CD4-positive, alpha-beta memory T cell (primary cell): ENCODE results near the gene TJP3. TPM values are rescaled to one million over a fixed set of nuclear protein-coding genes. Genes with fewer than 3 reads are reported as not detected.
A peak's percentile ranks its signal among the peaks of the same experiment; 100 is the strongest.

Source experiments
- CTCF ChIA-PET: fragments of 350-600 bp; sonication (Branson Sonifier 250); formaldehyde crosslinking; loops from one replicate; lab custom pipeline; 2021; ENCODE audit warnings: inconsistent platforms; ENCODE audit not compliant: partially characterized antibody; lab: Charles Lee
- POLR2A ChIA-PET: fragments of 350-600 bp; sonication (Branson Sonifier 250); formaldehyde crosslinking; loops from one replicate; lab custom pipeline; 2021; ENCODE audit not compliant: partially characterized antibody; lab: Charles Lee
- DNase-seq, 5 donors: peaks; one replicate each; pipeline versions ENCODE4 v3.0.0 to v3.0.0-alpha.2; 2020 to 2022; ENCODE audit warnings: mixed read lengths in 1 of 5
- H3K27ac ChIP-seq: one replicate; pipeline ENCODE4 v1.7.0; 2013; ENCODE audit warnings: low read depth, low read length
- H3K27me3 ChIP-seq: 2 replicates; pipeline ENCODE4 v1.7.0; 2013; ENCODE audit warnings: mild to moderate bottlenecking, low read length, moderate library complexity; ENCODE audit not compliant: insufficient read depth
- H3K36me3 ChIP-seq: 2 replicates; pipeline ENCODE4 v1.7.0; 2013; ENCODE audit warnings: mild to moderate bottlenecking, low read length, moderate library complexity; ENCODE audit not compliant: insufficient read depth
- H3K4me1 ChIP-seq: 2 replicates; pipeline ENCODE4 v1.7.0; 2013; ENCODE audit warnings: mild to moderate bottlenecking, low read length, moderate library complexity; ENCODE audit not compliant: insufficient read depth
- H3K4me3 ChIP-seq, 2 donors: one replicate each; pipeline ENCODE4 v1.7.0; 2013; ENCODE audit warnings: low read length in 2 of 2, mild to moderate bottlenecking in 1 of 2
- H3K9me3 ChIP-seq, 2 donors: one replicate each; pipeline ENCODE4 v1.7.0; 2013; ENCODE audit warnings: low read length in 2 of 2, control low read depth in 1 of 2; ENCODE audit not compliant: control insufficient read depth in 1 of 2
- H3K27ac Mint-ChIP-seq, 7 donors: one replicate each; pipeline ENCODE4 v1.8.0; 2020 to 2021; ENCODE audit warnings: mixed read lengths in 7 of 7, mild to moderate bottlenecking in 6 of 7, inconsistent platforms in 3 of 7, moderate library complexity in 3 of 7
- H3K27me3 Mint-ChIP-seq, 2 donors: one replicate each; pipeline ENCODE4 v1.8.0; 2020 to 2021; ENCODE audit warnings: mixed read lengths in 2 of 2
- H3K36me3 Mint-ChIP-seq, 2 donors: one replicate each; pipeline ENCODE4 v1.8.0; 2020 to 2021; ENCODE audit warnings: mixed read lengths in 2 of 2, inconsistent platforms in 1 of 2, mild to moderate bottlenecking in 1 of 2
- H3K4me1 Mint-ChIP-seq, 4 donors: one replicate each; pipeline ENCODE4 v1.8.0; 2020 to 2021; ENCODE audit warnings: mixed read lengths in 4 of 4, mild to moderate bottlenecking in 1 of 4
- H3K4me3 Mint-ChIP-seq, 8 donors: one replicate each; pipeline ENCODE4 v1.8.0; 2020 to 2021; ENCODE audit warnings: mixed read lengths in 8 of 8, mild to moderate bottlenecking in 7 of 8, moderate library complexity in 6 of 8, inconsistent platforms in 3 of 8
- H3K9me3 Mint-ChIP-seq, 8 donors: one replicate each; pipeline ENCODE4 v1.8.0; 2020 to 2021; ENCODE audit warnings: mixed read lengths in 8 of 8, mild to moderate bottlenecking in 5 of 8, inconsistent platforms in 3 of 8, moderate library complexity in 1 of 8
- intact Hi-C: fragments of 100-400 bp; cut with micrococcal nuclease; formaldehyde crosslinking; loops from one replicate; pipeline ENCODE4 v1.15.1; 2023
- polyA plus RNA-seq, 2 donors: library from polyadenylated mRNA; unstranded; fragments of 300-500 nt; fragmentation: Illumina TruSeq; gene quantifications; one replicate each; pipeline ENCODE4 v1.2.3, GENCODE V29; 2021
- total RNA-seq, 2 experiments: library from RNA; stranded (reverse); gene quantifications; one replicate each; pipeline ENCODE4 v1.2.3, GENCODE V29; 2021

The TJP3 gene
- total and polyA plus RNA-seq, 4 experiments from 2014 or later = 17.6 to 23.4 (median 20.6) TPM

- Histone ChIP-seq H3K27me3 (peaks cover 6% of the 10 kb centered on the region), H3K36me3 (no peaks in the 10 kb centered on the region), H3K27ac (no peak overlapping the region), H3K4me3 (no peak overlapping the region), H3K9me3 (no peaks in the 10 kb centered on the region), H3K4me1 (peaks cover 22% of the 10 kb centered on the region)
- POLR2A ChIA-PET = interaction anchor here (1.4 kb wide), 1 partner anchor 16 kb away, joined by 3 read pairs; no protein-coding TSS in a partner anchor
- Mint-ChIP-seq H3K9me3 (no peaks in the 10 kb centered on the region), H3K36me3 (peaks cover 0 to 2% of the 10 kb centered on the region in 2 donors), H3K4me3 (no peak overlapping the region), H3K27ac (peak overlapping the region in 2 of 7 donors; percentile 15 to 25), H3K27me3 (no peaks in the 10 kb centered on the region), H3K4me1 (peaks cover 3 to 24% (median 11%) of the 10 kb centered on the region in 4 donors)
- CTCF ChIA-PET = interaction anchor here (1.5 kb wide), 1 partner anchor 30 kb away, joined by 3 read pairs; no protein-coding TSS in a partner anchor
- no peak for DNase-seq
- intact Hi-C loops = no loop called here
Measured at GRCh38 chr19:3725121-3725520, 16.9 kb downstream of the TJP3 start.

GRCh38 chr19:3725640-3726310 lies 17.6 kb downstream of the TJP3 start:
- no peak overlapping the region for H3K27ac ChIP-seq
- H3K4me1 ChIP-seq = peaks cover 16% of the 10 kb centered on the region
- no peaks in the 10 kb centered on the region for H3K9me3 ChIP-seq
- peaks cover 0 to 2% of the 10 kb centered on the region in 2 donors for H3K36me3 Mint-ChIP-seq
- intact Hi-C loops = no loop called here
- no peaks in the 10 kb centered on the region for H3K36me3 ChIP-seq
- H3K27ac Mint-ChIP-seq = no peak overlapping the region
- POLR2A ChIA-PET = interaction anchor here (1.4 kb wide), 1 partner anchor 15 kb away, joined by 3 read pairs; no protein-coding TSS in a partner anchor
- H3K4me3 ChIP-seq = no peak overlapping the region
- H3K4me1 Mint-ChIP-seq = peaks cover 3 to 19% (median 11%) of the 10 kb centered on the region in 4 donors
- no peaks in the 10 kb centered on the region for H3K27me3 Mint-ChIP-seq
- DNase-seq = no peak
- peak overlapping the region in 1 of 8 donors; percentile 26 for H3K4me3 Mint-ChIP-seq
- peaks cover 6% of the 10 kb centered on the region for H3K27me3 ChIP-seq
- CTCF ChIA-PET = interaction anchor here (0.7 kb wide), 1 partner anchor 8 kb away, joined by 4 read pairs; no protein-coding TSS in a partner anchor
- no peaks in the 10 kb centered on the region for H3K9me3 Mint-ChIP-seq

- ChIA-PET POLR2A (no interaction called here), CTCF (no interaction called here)
- Histone ChIP-seq H3K4me3 (no peak overlapping the region), H3K9me3 (no peaks in the 10 kb centered on the region), H3K27ac (no peak overlapping the region), H3K4me1 (no peaks in the 10 kb centered on the region), H3K36me3 (no peaks in the 10 kb centered on the region), H3K27me3 (no peaks in the 10 kb centered on the region)
- Mint-ChIP-seq H3K4me1 (no peaks in the 10 kb centered on the region), H3K4me3 (no peak overlapping the region), H3K27me3 (no peaks in the 10 kb centered on the region), H3K9me3 (no peaks in the 10 kb centered on the region), H3K36me3 (peaks cover 3 to 7% of the 10 kb centered on the region in 2 donors), H3K27ac (peak overlapping the region in 1 of 7 donors; percentile 70)
- no peak for DNase-seq
- intact Hi-C loops = no loop called here
Measured at GRCh38 chr19:3730457-3730958, 22.3 kb downstream of the TJP3 start.

GRCh38 chr19:3732108-3732507 lies 23.9 kb downstream of the TJP3 start:
- Mint-ChIP-seq H3K27ac (no peak overlapping the region), H3K4me3 (no peak overlapping the region), H3K27me3 (no peaks in the 10 kb centered on the region), H3K4me1 (no peaks in the 10 kb centered on the region), H3K9me3 (no peaks in the 10 kb centered on the region), H3K36me3 (peaks cover 4 to 12% of the 10 kb centered on the region in 2 donors)
- DNase-seq = no peak
- intact Hi-C loops = no loop called here
- CTCF ChIA-PET = no interaction called here
- Histone ChIP-seq H3K36me3 (no peaks in the 10 kb centered on the region), H3K27me3 (no peaks in the 10 kb centered on the region), H3K27ac (no peak overlapping the region), H3K4me3 (no peak overlapping the region), H3K9me3 (no peaks in the 10 kb centered on the region), H3K4me1 (no peaks in the 10 kb centered on the region)
- POLR2A ChIA-PET = no interaction called here

GRCh38 chr19:3733549-3734309 lies 25.5 kb downstream of the TJP3 start:
- Histone ChIP-seq H3K27me3 (no peaks in the 10 kb centered on the region), H3K36me3 (no peaks in the 10 kb centered on the region), H3K4me3 (no peak overlapping the region), H3K27ac (no peak overlapping the region), H3K9me3 (no peaks in the 10 kb centered on the region), H3K4me1 (peaks cover 4% of the 10 kb centered on the region)
- ChIA-PET POLR2A (no interaction called here), CTCF (interaction anchor here (0.5 kb wide), 1 partner anchor 8 kb away, joined by 4 read pairs; no protein-coding TSS in a partner anchor)
- H3K9me3 Mint-ChIP-seq = no peaks in the 10 kb centered on the region
- H3K36me3 Mint-ChIP-seq = peaks cover 12 to 14% of the 10 kb centered on the region in 2 donors
- H3K4me3 Mint-ChIP-seq = no peak overlapping the region
- H3K27ac Mint-ChIP-seq = peak overlapping the region in 4 of 7 donors; percentile 0 to 84 (median 24)
- H3K27me3 Mint-ChIP-seq = no peaks in the 10 kb centered on the region
- peaks cover 0 to 7% (median 3%) of the 10 kb centered on the region in 4 donors for H3K4me1 Mint-ChIP-seq
- intact Hi-C loops = no loop called here
- DNase-seq = peak in 1 of 5 donors; percentile 5

GRCh38 chr19:3734310-3734600 lies 26.1 kb downstream of the TJP3 start:
- no peak overlapping the region for H3K4me3 Mint-ChIP-seq
- H3K36me3 Mint-ChIP-seq = peaks cover 10 to 14% of the 10 kb centered on the region in 2 donors
- no peak overlapping the region for H3K4me3 ChIP-seq
- intact Hi-C loops = no loop called here
- H3K36me3 ChIP-seq = no peaks in the 10 kb centered on the region
- peaks cover 4 to 12% (median 5%) of the 10 kb centered on the region in 4 donors for H3K4me1 Mint-ChIP-seq
- ChIA-PET CTCF (no interaction called here), POLR2A (no interaction called here)
- peaks cover 7% of the 10 kb centered on the region for H3K4me1 ChIP-seq
- H3K9me3 ChIP-seq = no peaks in the 10 kb centered on the region
- no peak overlapping the region for H3K27ac Mint-ChIP-seq
- no peaks in the 10 kb centered on the region for H3K9me3 Mint-ChIP-seq
- no peaks in the 10 kb centered on the region for H3K27me3 ChIP-seq
- H3K27ac ChIP-seq = no peak overlapping the region
- peak in 1 of 5 donors; percentile 3 for DNase-seq
- H3K27me3 Mint-ChIP-seq = no peaks in the 10 kb centered on the region

- no peaks in the 10 kb centered on the region for H3K9me3 ChIP-seq
- CTCF ChIA-PET = no interaction called here
- H3K4me1 ChIP-seq = peaks cover 13% of the 10 kb centered on the region
- no peaks in the 10 kb centered on the region for H3K27me3 Mint-ChIP-seq
- no peak overlapping the region for H3K4me3 Mint-ChIP-seq
- H3K36me3 ChIP-seq = no peaks in the 10 kb centered on the region
- no peaks in the 10 kb centered on the region for H3K27me3 ChIP-seq
- H3K9me3 Mint-ChIP-seq = no peaks in the 10 kb centered on the region
- peak in 1 of 5 donors; percentile 13 for DNase-seq
- intact Hi-C loops = no loop called here
- no peak overlapping the region for H3K27ac ChIP-seq
- H3K27ac Mint-ChIP-seq = no peak overlapping the region
- H3K4me3 ChIP-seq = no peak overlapping the region
- H3K4me1 Mint-ChIP-seq = peaks cover 5 to 19% (median 10%) of the 10 kb centered on the region in 4 donors
- POLR2A ChIA-PET = interaction anchor here (1.4 kb wide), 1 partner anchor 26 kb away, joined by 3 read pairs; the partner anchor contains the start of gene MRPL54
- H3K36me3 Mint-ChIP-seq = peaks cover 8 to 11% of the 10 kb centered on the region in 2 donors
Measured at GRCh38 chr19:3736106-3736724, 28.0 kb downstream of the TJP3 start.
